NCI-H1694 treated with DMSO at 0.1 percent for 48 hours (cell line): ENCODE measurements around the gene CATSPERD.

Source experiments
- DNase-seq: peaks from one replicate; lab custom pipeline; 2025; lab: John Stamatoyannopoulos, UW

Gene CATSPERD

DNA sequence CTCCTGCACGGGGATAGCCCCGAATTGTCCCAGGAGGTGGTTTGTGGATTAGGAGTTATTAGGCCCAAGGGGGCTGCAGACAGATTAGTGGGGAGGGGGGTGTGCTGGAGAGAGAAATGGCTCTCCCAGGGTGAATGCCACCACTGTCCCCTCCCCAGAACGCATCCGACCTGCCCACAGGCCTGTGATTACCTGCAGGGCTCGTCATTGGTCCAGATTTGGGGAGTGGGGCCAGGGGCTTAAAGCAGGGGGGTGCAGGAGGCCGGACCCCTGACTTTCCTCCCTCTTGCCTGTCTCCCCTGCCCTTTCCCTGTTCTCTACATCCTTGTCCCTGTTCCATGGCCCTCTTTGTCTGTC lies 85.7 kb downstream of the CATSPERD start:
- DNase-seq = no peak

- no peak for DNase-seq
Measured at GRCh38 chr19:5806905-5807304, 86.5 kb downstream of the CATSPERD start.

- no peak for DNase-seq
Measured at GRCh38 chr19:5808120-5808816, 87.8 kb downstream of the CATSPERD start.

DNA sequence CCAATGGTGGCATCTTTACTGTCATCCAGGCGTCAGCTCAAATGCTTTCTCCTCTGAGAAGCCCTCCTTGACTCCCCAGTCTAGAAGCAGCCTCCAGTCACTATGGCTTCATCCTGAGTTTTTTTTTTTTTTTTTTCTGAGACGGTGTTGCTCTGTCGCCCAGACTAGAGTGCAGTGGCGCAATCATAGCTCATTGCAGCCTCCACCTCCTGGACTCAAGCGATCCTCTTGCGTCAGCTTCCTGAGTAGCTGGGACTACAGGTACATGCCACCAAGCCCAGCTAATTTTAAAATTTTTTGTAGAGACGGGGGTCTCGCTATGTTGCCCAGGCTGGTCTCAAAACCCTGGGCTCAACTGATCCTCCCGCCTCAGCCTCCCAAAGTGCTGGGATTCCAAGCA lies 88.6 kb downstream of the CATSPERD start:
- DNase-seq = no peak

- no peak for DNase-seq
Measured at GRCh38 chr19:5809469-5809868, 89.0 kb downstream of the CATSPERD start.

GRCh38 chr19:5811117-5811516 lies 90.7 kb downstream of the CATSPERD start:
- DNase-seq = no peak

DNA sequence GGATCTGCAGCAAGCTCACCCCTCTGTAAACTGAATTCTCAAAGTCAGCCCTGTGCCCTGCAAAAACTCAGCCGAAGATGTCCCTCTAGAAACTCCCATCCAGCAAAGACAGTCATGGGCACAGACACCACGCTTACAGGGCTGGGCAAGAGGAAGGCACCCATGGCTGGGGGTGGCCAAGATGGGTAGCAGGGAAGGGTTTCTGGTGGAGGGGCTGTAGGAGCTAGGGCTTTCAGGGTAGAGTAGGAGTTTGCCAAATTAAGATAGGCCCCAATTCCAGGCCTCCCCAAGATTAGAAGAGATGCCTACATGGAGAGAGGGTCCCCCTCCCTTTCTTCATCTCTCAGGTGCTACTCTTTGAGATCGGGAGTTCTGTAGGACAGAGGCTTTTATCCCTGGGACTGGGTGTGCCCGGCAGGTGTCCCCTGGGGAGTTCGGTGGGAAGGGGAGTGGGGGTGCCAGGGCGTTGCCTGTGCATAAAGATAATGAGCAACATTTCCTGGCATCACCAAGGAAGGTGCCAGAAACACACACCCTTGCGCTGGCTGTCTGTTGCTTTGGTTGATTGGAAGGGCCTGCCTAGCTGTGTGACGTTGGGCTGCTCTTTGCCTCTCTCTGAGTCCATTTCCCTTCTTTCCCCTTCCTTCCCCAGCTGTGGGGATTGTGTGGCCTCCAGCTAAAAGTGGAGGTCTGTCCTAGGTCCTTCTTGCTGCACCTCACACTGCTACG lies 93.8 kb downstream of the CATSPERD start:
- DNase-seq = no peak

- DNase-seq = no peak
Measured at GRCh38 chr19:5814852-5815246, 94.4 kb downstream of the CATSPERD start.

DNA sequence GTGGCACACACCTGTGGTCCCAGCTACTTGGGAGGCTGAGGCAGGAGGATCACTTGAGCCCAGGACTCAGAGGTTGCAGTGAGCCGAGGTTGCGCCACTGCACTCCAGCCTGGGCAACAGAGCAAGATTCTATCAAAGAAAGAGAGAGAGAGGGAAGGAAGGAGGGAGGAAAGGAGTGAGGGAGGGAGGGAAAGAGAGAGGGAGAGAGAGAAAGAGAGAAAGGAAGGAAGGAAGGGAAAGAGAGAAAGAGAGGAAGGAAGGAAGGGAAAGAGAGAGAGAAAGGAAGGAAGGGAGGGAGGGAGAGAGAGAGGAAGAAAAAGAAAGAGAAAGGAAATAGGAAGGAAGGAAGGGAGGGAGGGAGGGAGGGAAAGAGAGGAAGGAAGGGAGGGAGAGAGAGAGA lies 96.8 kb downstream of the CATSPERD start:
- no peak for DNase-seq

- DNase-seq = no peak
Measured at GRCh38 chr19:5818594-5818993, 98.2 kb downstream of the CATSPERD start.

DNA sequence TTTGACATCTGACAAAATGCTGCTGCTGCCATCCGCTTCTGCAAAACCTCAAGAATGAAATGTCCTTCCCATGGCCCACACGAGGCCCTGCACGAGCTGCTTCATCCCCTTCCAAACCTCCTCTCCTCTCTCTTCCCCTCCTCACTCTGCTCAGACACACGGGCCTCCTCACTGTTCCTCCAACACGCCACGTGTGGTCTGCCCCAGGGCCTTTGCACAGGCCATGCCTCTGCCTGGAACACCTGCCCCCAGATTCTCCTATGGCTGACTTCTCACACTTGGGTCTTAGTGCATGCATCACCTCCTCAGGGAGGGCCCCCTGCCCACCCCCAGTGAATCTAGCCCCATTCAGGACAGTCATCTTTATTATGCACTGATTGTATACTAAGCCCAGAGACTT lies 100.3 kb downstream of the CATSPERD start:
- no peak for DNase-seq

- no peak for DNase-seq
Measured at GRCh38 chr19:5821521-5822180, 101.2 kb downstream of the CATSPERD start.

- DNase-seq = no peak
Measured at GRCh38 chr19:5822181-5822844, 101.9 kb downstream of the CATSPERD start.

DNA sequence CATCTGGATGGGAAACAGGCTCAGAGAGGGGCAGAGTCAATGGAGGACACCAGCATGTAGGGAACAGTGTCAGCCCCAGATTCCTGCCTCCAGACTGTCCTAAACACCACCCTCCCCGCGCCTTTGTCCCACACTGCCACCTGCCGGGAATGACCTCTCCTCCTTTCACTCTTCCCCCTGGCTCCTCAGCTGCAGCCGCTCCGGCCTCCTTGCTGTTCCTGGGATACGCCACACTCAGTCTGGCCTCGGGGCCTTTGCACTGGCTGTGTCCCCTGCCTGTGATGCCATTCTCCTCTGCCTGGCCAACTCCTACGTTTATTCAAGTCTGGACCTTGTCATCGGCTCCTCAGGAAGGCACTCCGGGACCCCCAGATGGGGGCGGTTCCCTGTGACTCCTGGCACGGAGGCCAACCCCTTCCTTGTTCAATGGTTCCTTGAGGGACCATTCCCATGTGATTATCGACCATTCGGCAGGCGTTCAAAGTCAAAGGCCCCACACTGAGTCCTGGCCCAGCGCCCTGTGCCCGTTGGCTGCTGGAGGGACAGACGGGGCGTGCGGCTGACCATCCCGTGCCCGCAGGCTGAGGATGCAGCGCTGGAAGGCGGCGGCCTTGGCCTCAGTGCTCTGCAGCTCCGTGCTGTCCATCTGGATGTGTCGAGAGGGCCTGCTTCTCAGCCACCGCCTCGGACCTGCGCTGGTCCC lies 103.3 kb downstream of the CATSPERD start:
- DNase-seq = no peak

- no peak for DNase-seq
Measured at GRCh38 chr19:5824751-5825150, 104.3 kb downstream of the CATSPERD start.

DNA sequence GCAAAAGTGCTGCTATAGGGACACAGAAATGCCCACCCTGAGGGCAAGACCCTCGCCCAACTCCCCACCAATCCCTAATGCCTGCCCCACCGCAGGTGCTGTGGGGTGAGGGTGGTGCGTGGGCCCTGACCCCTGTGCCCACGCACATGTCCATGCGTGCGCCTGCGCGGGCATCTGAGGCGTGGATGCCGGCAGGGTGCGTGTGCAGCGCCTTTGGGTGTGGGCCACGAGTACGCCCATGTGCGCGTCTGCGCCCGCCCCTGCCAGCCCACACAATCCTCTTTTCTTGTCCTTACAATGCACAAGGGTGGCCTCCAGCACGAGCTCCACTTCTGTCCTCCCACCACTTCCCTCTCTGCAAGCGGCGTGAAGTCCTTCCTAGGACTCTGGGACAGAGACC lies 104.7 kb downstream of the CATSPERD start:
- no peak for DNase-seq

DNA sequence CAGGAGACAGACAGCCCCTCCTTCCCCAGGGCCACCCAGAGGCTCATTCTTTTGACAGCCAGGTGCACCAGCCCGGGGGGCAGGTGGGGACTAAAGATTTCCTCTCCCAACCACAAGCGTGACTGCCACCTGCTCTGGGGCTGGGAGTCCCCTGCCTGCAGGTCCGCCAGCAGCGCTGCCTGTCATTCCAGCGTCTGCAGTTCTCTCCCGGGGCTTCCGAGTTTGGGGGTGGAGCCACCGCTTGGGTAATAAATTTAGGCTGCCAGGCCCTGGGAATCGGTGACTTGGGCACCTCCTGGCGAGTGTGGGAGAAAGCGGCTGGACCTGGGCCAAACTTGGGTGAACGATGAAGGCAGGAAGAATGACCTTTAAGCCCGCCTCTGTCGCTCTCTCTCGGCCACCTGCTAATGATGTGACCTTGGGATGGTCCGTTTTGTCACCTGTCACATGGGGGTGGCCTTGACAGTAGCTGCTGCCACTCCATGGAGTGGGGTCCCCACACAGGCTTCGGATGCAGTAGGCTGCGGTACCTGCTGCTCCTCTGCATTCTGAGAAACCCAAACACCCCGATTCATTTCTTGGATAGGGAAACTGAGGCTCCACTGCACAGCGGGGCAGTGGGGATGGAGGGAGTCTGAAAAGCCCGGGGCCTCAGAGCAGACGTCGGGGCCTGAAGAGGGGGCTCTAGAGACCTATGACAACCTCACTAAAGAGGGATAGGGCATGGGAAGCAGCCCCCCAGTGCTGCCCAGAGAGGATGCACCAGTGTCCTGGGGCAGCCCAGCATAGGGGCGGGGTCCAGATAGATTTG lies 106.3 kb downstream of the CATSPERD start:
- DNase-seq = peak; percentile 42

DNA sequence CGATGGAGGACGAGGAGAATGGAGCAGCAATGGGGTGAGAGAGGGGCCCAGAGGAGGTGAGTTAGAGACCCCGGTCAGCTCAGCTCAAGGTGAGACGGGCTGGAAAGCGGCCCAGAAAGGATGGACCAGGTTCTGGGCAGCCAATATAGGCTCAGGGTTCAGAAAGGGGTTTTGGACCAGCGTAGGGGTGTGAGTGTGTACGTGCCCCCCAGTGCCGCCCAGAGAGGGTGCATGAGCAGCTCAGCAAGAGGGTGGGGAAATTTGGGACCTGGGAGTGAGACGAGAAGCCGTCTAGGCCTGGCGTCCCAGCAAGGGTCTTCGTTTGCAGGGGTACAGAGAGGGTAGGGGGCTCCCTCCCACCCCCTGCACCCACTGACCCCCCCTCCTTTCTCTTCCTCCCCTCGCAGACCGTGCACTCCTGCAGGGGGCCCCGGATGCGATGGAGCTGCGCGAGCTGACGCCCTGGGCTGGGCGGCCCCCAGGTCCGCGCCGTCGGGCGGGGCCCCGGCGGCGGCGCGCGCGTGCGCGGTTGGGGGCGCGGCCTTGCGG lies 107.0 kb downstream of the CATSPERD start:
- DNase-seq = no peak

DNA sequence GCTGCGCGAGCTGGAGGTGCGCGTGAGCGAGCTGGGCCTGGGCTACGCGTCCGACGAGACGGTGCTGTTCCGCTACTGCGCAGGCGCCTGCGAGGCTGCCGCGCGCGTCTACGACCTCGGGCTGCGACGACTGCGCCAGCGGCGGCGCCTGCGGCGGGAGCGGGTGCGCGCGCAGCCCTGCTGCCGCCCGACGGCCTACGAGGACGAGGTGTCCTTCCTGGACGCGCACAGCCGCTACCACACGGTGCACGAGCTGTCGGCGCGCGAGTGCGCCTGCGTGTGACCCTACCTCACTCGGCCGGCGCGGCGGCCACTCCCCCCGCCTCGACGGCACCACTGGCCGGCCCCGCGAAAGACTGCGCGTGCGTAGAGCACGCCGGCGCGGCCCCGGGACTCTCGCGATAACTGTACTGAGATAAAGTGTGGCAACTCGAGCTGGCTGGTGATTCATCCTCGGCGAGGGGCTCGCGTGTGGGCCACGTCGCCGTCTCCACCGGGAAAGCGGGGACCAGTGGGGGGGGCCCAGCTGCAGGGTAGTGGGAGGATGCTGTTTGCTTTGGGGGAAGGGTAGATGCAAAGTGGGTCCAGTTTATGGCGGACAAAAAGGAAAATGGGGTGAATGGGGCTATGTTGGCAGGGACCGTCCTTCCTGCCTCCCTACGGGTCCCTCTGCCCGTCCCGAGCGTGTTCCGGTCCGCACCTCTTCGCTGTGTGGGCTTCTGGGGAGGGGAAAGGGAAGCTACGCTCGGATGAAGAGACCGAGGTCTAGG lies 107.6 kb downstream of the CATSPERD start:
- DNase-seq = no peak
